BJ (cell line): Measurements from ENCODE around the gene SOX30. TPM values are rescaled to one million over a fixed set of nuclear protein-coding genes. Genes with fewer than 3 reads are reported as not detected.

Experiments used
- CTCF ChIA-PET: fragments of 350-600 bp; formaldehyde crosslinking; extraction: SDS; loops from one replicate; lab custom pipeline; 2021; ENCODE audit warnings: antibody characterized with exemption, inconsistent platforms; lab: Yijun Ruan, JAX
- POLR2A ChIA-PET: fragments of 300-600 bp; sonication (Branson Sonifier 250); formaldehyde crosslinking; extraction: SDS; loops from one replicate; lab custom pipeline; 2021; ENCODE audit warnings: antibody characterized with exemption; lab: Charles Lee
- DNase-seq: peaks from one replicate; pipeline ENCODE4 v3.0.0-alpha.2; 2011; ENCODE audit warnings: low read depth
- H3K27me3 ChIP-seq: 2 replicates; pipeline ENCODE4 v1.6.0; 2011; ENCODE audit warnings: low read length; ENCODE audit not compliant: control insufficient read depth, insufficient read depth
- H3K36me3 ChIP-seq: 2 replicates; pipeline ENCODE4 v1.5.1; 2011; ENCODE audit warnings: low read length; ENCODE audit not compliant: control insufficient read depth, insufficient read depth
- H3K4me3 ChIP-seq: 2 replicates; pipeline ENCODE4 v1.5.1; 2011; ENCODE audit warnings: low read depth, mild to moderate bottlenecking, control low read depth, low read length
- polyA plus RNA-seq: library from polyadenylated mRNA; depleted of rRNA; stranded (reverse); fragments of >200 nt; gene quantifications from 2 replicates; pipeline ENCODE4 v1.2.3, GENCODE V29; 2011
- TF ChIP-seq, protein P1 (sequence below): IDR thresholded peaks from 2 replicates; pipeline ENCODE4 v1.5.1; 2011; ENCODE audit warnings: low read depth, mild to moderate bottlenecking, control low read depth, inconsistent platforms, low read length, moderate library complexity; ENCODE audit not compliant: insufficient read depth

SOX30 gene
- polyA plus RNA-seq, 1 experiment = 0.07 TPM

DNA sequence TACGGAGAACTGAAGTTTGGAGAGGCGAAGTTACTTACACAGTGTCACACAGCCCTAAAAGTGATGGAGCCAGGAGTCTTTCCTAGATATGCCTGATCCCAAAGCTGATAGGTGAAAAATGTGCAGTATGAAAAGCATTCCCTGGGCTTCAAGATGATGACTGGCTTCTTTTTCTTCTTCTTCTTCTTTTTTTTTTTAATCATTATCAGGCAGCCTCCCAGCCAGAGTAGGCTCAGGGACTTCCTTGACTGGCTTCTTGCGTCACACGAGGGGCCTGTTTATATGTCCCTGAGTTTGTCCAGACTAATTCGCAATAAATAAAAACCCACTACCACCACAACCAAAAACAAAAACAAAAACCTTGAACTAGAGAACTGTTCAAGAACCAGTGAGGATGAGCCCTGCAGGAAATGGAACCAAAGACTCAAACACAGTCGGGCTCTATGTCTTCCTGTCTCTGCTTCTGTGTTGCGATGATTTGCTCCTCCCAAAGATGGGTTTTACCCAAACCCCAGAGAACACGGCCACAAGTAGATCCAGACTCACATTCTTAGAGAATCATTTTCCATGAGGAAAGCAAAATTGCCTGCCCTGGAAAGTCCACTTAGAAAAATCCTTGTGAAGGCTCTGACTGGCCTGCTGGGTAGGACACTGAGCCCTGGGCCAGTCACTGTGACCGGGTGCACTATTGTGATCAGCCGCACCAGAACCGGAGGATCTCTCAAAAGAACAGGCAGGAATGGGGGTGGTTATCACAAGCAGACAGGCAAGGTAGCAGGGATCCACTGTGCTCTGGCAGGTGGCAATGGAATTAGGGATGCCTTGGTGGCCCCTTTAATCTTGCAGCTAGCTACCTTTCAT lies 38.6 kb downstream of the SOX30 start:
- ChIA-PET CTCF (interaction anchor here (0.7 to 0.8 kb wide), 2 partner anchors 22 to 45 kb away, joined by 3 read pairs; no protein-coding TSS in a partner anchor), POLR2A (no interaction called here)
- TF ChIP-seq, protein P1, sequence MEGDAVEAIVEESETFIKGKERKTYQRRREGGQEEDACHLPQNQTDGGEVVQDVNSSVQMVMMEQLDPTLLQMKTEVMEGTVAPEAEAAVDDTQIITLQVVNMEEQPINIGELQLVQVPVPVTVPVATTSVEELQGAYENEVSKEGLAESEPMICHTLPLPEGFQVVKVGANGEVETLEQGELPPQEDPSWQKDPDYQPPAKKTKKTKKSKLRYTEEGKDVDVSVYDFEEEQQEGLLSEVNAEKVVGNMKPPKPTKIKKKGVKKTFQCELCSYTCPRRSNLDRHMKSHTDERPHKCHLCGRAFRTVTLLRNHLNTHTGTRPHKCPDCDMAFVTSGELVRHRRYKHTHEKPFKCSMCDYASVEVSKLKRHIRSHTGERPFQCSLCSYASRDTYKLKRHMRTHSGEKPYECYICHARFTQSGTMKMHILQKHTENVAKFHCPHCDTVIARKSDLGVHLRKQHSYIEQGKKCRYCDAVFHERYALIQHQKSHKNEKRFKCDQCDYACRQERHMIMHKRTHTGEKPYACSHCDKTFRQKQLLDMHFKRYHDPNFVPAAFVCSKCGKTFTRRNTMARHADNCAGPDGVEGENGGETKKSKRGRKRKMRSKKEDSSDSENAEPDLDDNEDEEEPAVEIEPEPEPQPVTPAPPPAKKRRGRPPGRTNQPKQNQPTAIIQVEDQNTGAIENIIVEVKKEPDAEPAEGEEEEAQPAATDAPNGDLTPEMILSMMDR = no peak
- Histone ChIP-seq H3K4me3 (no peak overlapping the region), H3K27me3 (no peaks in the 10 kb centered on the region), H3K36me3 (no peaks in the 10 kb centered on the region)
- DNase-seq = no peak

DNA sequence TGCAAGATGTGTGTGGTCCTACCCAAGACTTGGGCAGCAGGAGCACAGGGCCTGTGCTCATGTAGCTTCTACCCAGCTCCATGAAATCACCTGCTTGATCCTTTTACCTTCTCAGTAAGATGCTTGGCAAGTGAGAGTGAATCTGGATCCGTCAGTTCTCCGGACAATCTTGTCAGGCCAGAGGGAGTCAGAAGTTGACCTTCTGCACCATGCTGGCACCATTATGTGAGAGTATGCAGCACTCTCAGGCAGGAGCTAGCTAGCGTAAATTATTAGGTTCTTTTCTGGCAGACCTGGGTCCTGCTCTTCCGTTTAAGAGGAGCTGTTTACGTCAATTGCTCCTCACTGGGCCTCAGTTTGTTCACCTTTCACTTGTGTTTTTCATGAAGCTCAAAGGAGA lies 39.7 kb downstream of the SOX30 start:
- ChIA-PET POLR2A (no interaction called here), CTCF (interaction anchor here (0.7 to 0.8 kb wide), 2 partner anchors 21 to 44 kb away, joined by 3 read pairs; no protein-coding TSS in a partner anchor)
- Histone ChIP-seq H3K4me3 (no peak overlapping the region), H3K36me3 (no peaks in the 10 kb centered on the region), H3K27me3 (no peaks in the 10 kb centered on the region)
- TF ChIP-seq, protein P1 = no peak
- DNase-seq = no peak

DNA sequence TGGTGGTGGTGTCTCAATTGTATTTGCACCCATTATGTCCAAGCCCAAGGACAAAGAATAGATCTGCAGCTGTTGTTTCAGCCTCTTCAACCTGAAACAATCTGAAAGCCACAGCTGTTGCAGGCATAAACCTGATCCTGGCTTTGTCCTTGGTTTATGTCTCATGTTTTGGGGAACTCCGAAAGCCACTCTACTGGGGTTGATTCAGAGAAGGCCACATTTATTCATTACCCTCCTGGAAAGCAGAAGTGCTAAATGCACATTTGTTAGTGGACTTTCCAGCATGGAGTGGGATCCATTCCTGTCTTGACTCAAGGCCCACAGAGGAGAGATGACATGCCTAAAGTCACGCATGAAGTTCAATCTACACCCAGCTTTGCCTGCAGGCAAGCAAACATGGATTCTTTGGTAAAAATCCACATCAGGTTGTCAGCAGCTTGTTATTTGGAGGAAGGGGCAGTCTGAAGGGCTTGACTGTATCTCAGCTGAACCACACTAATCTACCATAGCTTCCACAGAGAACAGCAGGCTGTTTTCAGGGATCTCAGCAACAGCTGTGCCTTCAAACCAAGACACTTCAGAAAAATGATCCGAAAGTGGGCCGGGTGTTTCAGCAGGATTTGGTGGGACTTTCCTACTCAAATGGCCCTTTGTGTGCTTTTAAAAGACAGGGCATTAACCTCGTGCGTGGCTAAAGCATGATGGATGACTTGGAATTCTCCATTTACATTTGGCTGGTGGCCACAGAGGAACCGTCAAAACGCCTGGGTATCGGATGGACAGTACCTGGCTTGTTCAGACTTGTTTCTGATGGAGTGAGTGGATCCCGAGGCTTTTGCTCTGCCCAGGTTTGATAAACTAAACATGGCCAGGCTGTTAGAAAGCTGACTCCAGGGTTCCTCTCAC lies 40.4 kb downstream of the SOX30 start:
- H3K4me3 ChIP-seq = no peak overlapping the region
- ChIA-PET CTCF (no interaction called here), POLR2A (no interaction called here)
- H3K27me3 ChIP-seq = no peaks in the 10 kb centered on the region
- no peak for DNase-seq
- TF ChIP-seq, protein P1 = no peak
- H3K36me3 ChIP-seq = no peaks in the 10 kb centered on the region

DNA sequence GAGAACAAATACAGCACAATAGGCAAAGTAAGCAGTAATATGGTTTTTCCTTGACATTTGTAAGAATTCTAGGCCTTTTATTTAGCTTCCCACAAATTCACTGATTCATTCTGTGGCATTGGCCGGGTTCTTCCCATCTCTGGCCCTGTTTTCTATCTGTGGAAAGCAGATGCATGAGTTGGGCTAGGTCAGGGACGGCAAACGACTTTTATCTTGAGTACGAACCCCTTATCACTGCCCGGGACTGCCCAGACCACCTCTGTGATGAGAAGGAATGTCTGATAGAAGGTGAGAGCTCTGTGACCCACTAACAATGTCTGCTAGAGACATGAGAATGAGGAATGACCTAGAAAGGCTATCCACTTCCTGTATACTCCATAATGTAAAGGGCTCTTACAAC lies 41.2 kb downstream of the SOX30 start:
- Histone ChIP-seq H3K36me3 (no peaks in the 10 kb centered on the region), H3K4me3 (no peak overlapping the region), H3K27me3 (no peaks in the 10 kb centered on the region)
- POLR2A ChIA-PET = no interaction called here
- CTCF ChIA-PET = interaction anchor here (0.6 kb wide), 1 partner anchor 16 kb away, joined by 3 read pairs; no protein-coding TSS in a partner anchor
- TF ChIP-seq, protein P1 = no peak
- DNase-seq = no peak
